Measurements from ENCODE around the gene ZKSCAN5. TPM values are rescaled to one million over a fixed set of nuclear protein-coding genes. Genes with fewer than 3 reads are reported as not detected.
A peak's percentile ranks its signal among the peaks of the same experiment; 100 is the strongest.

ZKSCAN5 gene
- total and polyA plus RNA-seq, 2 donors (not counting 1 experiment from before 2014, with no cell fraction given) = 9.6 to 17.5 TPM

GRCh38 chr7:99473315-99473596 lies 31.2 kb upstream of the ZKSCAN5 start:
- peaks cover 38% of the 10 kb centered on the region for H3K79me2 ChIP-seq (ENCODE audit: control insufficient read depth, insufficient read depth, low read length)
- H3K27ac ChIP-seq (ENCODE audit: insufficient read depth, low read length) = peak overlapping the region; percentile 77
- H3K9me3 ChIP-seq (ENCODE audit: control insufficient read depth, insufficient read depth, low read depth, low read length) = no peaks in the 10 kb centered on the region
- TF ChIP-seq CTCF (conservative IDR thresholded peaks at IDR 0.05 in 1 of 2, IDR thresholded peaks at IDR 0.05 in 1 of 2; ENCODE audit: low read depth in 1 of 2, low read length in 2 of 2) (no peak), EZH2 (IDR thresholded peaks at IDR 0.05; ENCODE audit: low read length, missing control alignments) (no peak)
- peak overlapping the region; percentile 92 for H3K4me2 ChIP-seq (ENCODE audit: extremely low read depth, insufficient read depth, low read length)
- peaks cover 2% of the 10 kb centered on the region for H3K36me3 ChIP-seq (ENCODE audit: control insufficient read depth, insufficient read depth, low read length)
- DNase-seq (ENCODE audit: low read depth in 2 of 2) = peak; percentile 82 to 89
- no peaks in the 10 kb centered on the region for H4K20me1 ChIP-seq (ENCODE audit: control insufficient read depth, extremely low read depth, insufficient read depth, low read length)
- H3K9ac ChIP-seq (ENCODE audit: insufficient read depth, low read length) = peak overlapping the region; percentile 76
- H2AFZ ChIP-seq (ENCODE audit: low read length) = peak overlapping the region; percentile 80
- H3K4me3 ChIP-seq (replicated peaks in 1 of 4; ENCODE audit: control extremely low read depth in 1 of 4, insufficient read depth in 1 of 4, low read depth in 3 of 4, low read length in 4 of 4) = peak overlapping the region; percentile 73 to 98 (median 76)
- peaks cover 2% of the 10 kb centered on the region for H3K4me1 ChIP-seq (ENCODE audit: control insufficient read depth, extremely low read depth, insufficient read depth, low read length)
- H3K27me3 ChIP-seq (ENCODE audit: control insufficient read depth, insufficient read depth, low read length) = no peaks in the 10 kb centered on the region

GRCh38 chr7:99476107-99476506 lies 28.4 kb upstream of the ZKSCAN5 start:
- peaks cover 43% of the 10 kb centered on the region for H3K79me2 ChIP-seq (ENCODE audit: control insufficient read depth, insufficient read depth, low read length)
- H3K27ac ChIP-seq (ENCODE audit: insufficient read depth, low read length) = no peak overlapping the region
- no peak overlapping the region for H3K4me3 ChIP-seq (replicated peaks in 1 of 4; ENCODE audit: control extremely low read depth in 1 of 4, insufficient read depth in 1 of 4, low read depth in 3 of 4, low read length in 4 of 4)
- no peak overlapping the region for H2AFZ ChIP-seq (ENCODE audit: low read length)
- TF ChIP-seq EZH2 (IDR thresholded peaks at IDR 0.05; ENCODE audit: low read length, missing control alignments) (no peak), CTCF (conservative IDR thresholded peaks at IDR 0.05 in 1 of 2, IDR thresholded peaks at IDR 0.05 in 1 of 2; ENCODE audit: low read depth in 1 of 2, low read length in 2 of 2) (no peak)
- no peak overlapping the region for H3K9ac ChIP-seq (ENCODE audit: insufficient read depth, low read length)
- no peaks in the 10 kb centered on the region for H3K9me3 ChIP-seq (ENCODE audit: control insufficient read depth, insufficient read depth, low read depth, low read length)
- H3K36me3 ChIP-seq (ENCODE audit: control insufficient read depth, insufficient read depth, low read length) = peaks cover 6% of the 10 kb centered on the region
- H4K20me1 ChIP-seq (ENCODE audit: control insufficient read depth, extremely low read depth, insufficient read depth, low read length) = no peaks in the 10 kb centered on the region
- H3K4me2 ChIP-seq (ENCODE audit: extremely low read depth, insufficient read depth, low read length) = no peak overlapping the region
- no peaks in the 10 kb centered on the region for H3K27me3 ChIP-seq (ENCODE audit: control insufficient read depth, insufficient read depth, low read length)
- peaks cover 2% of the 10 kb centered on the region for H3K4me1 ChIP-seq (ENCODE audit: control insufficient read depth, extremely low read depth, insufficient read depth, low read length)
- DNase-seq (ENCODE audit: low read depth in 2 of 2) = no peak

- Histone ChIP-seq H3K36me3 (ENCODE audit: control insufficient read depth, insufficient read depth, low read length) (peaks cover 7% of the 10 kb centered on the region), H3K9me3 (ENCODE audit: control insufficient read depth, insufficient read depth, low read depth, low read length) (no peaks in the 10 kb centered on the region), H3K4me2 (ENCODE audit: extremely low read depth, insufficient read depth, low read length) (no peak overlapping the region), H3K79me2 (ENCODE audit: control insufficient read depth, insufficient read depth, low read length) (peaks cover 35% of the 10 kb centered on the region), H2AFZ (ENCODE audit: low read length) (no peak overlapping the region), H3K27ac (ENCODE audit: insufficient read depth, low read length) (no peak overlapping the region), H4K20me1 (ENCODE audit: control insufficient read depth, extremely low read depth, insufficient read depth, low read length) (no peaks in the 10 kb centered on the region), H3K9ac (ENCODE audit: insufficient read depth, low read length) (no peak overlapping the region), H3K4me1 (ENCODE audit: control insufficient read depth, extremely low read depth, insufficient read depth, low read length) (no peaks in the 10 kb centered on the region), H3K27me3 (ENCODE audit: control insufficient read depth, insufficient read depth, low read length) (no peaks in the 10 kb centered on the region), H3K4me3 (replicated peaks in 1 of 4; ENCODE audit: control extremely low read depth in 1 of 4, insufficient read depth in 1 of 4, low read depth in 3 of 4, low read length in 4 of 4) (no peak overlapping the region)
- no peak for DNase-seq (ENCODE audit: low read depth in 2 of 2)
- TF ChIP-seq CTCF (conservative IDR thresholded peaks at IDR 0.05 in 1 of 2, IDR thresholded peaks at IDR 0.05 in 1 of 2; ENCODE audit: low read depth in 1 of 2, low read length in 2 of 2) (no peak), EZH2 (IDR thresholded peaks at IDR 0.05; ENCODE audit: low read length, missing control alignments) (no peak)
Measured at GRCh38 chr7:99478464-99479440, 25.7 kb upstream of the ZKSCAN5 start.
